CD8-positive, alpha-beta memory T cell (primary cell): ENCODE data around the gene ELN. TPM values are rescaled to one million over a fixed set of nuclear protein-coding genes. Genes with fewer than 3 reads are reported as not detected.
A peak's percentile ranks its signal among the peaks of the same experiment; 100 is the strongest.

Source experiments
- CTCF ChIA-PET: fragments of 350-600 bp; sonication (Branson Sonifier 250); formaldehyde crosslinking; loops from one replicate; lab custom pipeline; 2021; ENCODE audit warnings: antibody characterized with exemption; lab: Charles Lee
- POLR2A ChIA-PET: fragments of 350-600 bp; sonication (Branson Sonifier 250); formaldehyde crosslinking; loops from one replicate; lab custom pipeline; 2021; ENCODE audit warnings: antibody characterized with exemption; lab: Charles Lee
- DNase-seq, 5 donors: peaks; one replicate each; pipeline versions ENCODE4 v3.0.0 to v3.0.0-alpha.2; 2020 to 2022; ENCODE audit warnings: mixed read lengths in 1 of 5
- H3K27ac ChIP-seq: one replicate; pipeline ENCODE4 v1.7.0; 2013; ENCODE audit warnings: low read depth, mild to moderate bottlenecking, low read length, moderate library complexity
- H3K27me3 ChIP-seq: 2 replicates; pipeline ENCODE4 v1.7.0; 2013; ENCODE audit warnings: low read length, mild to moderate bottlenecking; ENCODE audit not compliant: insufficient read depth, poor library complexity, severe bottlenecking
- H3K36me3 ChIP-seq: 2 replicates; pipeline ENCODE4 v1.7.0; 2013; ENCODE audit warnings: mild to moderate bottlenecking, low read length, moderate library complexity; ENCODE audit not compliant: insufficient read depth
- H3K4me1 ChIP-seq: 2 replicates; pipeline ENCODE4 v1.7.0; 2013; ENCODE audit warnings: mild to moderate bottlenecking, low read length, moderate library complexity; ENCODE audit not compliant: insufficient read depth
- H3K4me3 ChIP-seq: 2 replicates; pipeline ENCODE4 v1.7.0; 2013; ENCODE audit warnings: mild to moderate bottlenecking, low read length
- H3K9me3 ChIP-seq: 2 replicates; pipeline ENCODE4 v1.7.0; 2013; ENCODE audit warnings: mild to moderate bottlenecking, low read length
- H3K27ac Mint-ChIP-seq, 8 donors: one replicate each; pipeline ENCODE4 v1.8.0; 2020 to 2021; ENCODE audit warnings: mixed read lengths in 8 of 8, mild to moderate bottlenecking in 6 of 8, inconsistent platforms in 3 of 8, moderate library complexity in 3 of 8
- H3K27me3 Mint-ChIP-seq, 2 donors: one replicate each; pipeline ENCODE4 v1.8.0; 2020 to 2021; ENCODE audit warnings: mixed read lengths in 2 of 2, mild to moderate bottlenecking in 1 of 2, moderate library complexity in 1 of 2
- H3K36me3 Mint-ChIP-seq, 3 donors: one replicate each; pipeline ENCODE4 v1.8.0; 2020 to 2021; ENCODE audit warnings: mixed read lengths in 3 of 3, inconsistent platforms in 1 of 3, mild to moderate bottlenecking in 1 of 3
- H3K4me1 Mint-ChIP-seq, 3 donors: one replicate each; pipeline ENCODE4 v1.8.0; 2020 to 2021; ENCODE audit warnings: mixed read lengths in 3 of 3, inconsistent platforms in 1 of 3, mild to moderate bottlenecking in 1 of 3
- H3K4me3 Mint-ChIP-seq, 7 donors: one replicate each; pipeline ENCODE4 v1.8.0; 2020 to 2021; ENCODE audit warnings: mixed read lengths in 7 of 7, mild to moderate bottlenecking in 6 of 7, moderate library complexity in 4 of 7, inconsistent platforms in 2 of 7
- H3K9me3 Mint-ChIP-seq, 5 donors: one replicate each; pipeline ENCODE4 v1.8.0; 2020 to 2022; ENCODE audit warnings: mixed read lengths in 5 of 5, mild to moderate bottlenecking in 3 of 5, moderate library complexity in 2 of 5, inconsistent platforms in 1 of 5
- polyA plus RNA-seq: library from polyadenylated mRNA; unstranded; fragments of 300-500 nt; fragmentation: Illumina TruSeq; gene quantifications from one replicate; pipeline ENCODE4 v1.2.3, GENCODE V29; 2021
- total RNA-seq, 2 experiments: library from RNA; stranded (reverse); gene quantifications; one replicate each; pipeline ENCODE4 v1.2.3, GENCODE V29; 2021

Gene ELN
- total and polyA plus RNA-seq, 3 experiments from 2014 or later: not detected

GRCh38 chr7:74021546-74022320 is 6.2 kb upstream of the ELN start:
- H3K27ac Mint-ChIP-seq: no peak overlapping the region
- Histone ChIP-seq H3K36me3 (no peaks in the 10 kb centered on the region), H3K27me3 (peaks cover 8% of the 10 kb centered on the region), H3K4me1 (peaks cover 4% of the 10 kb centered on the region), H3K4me3 (no peak overlapping the region), H3K9me3 (no peaks in the 10 kb centered on the region), H3K27ac (no peak overlapping the region)
- H3K36me3 Mint-ChIP-seq: no peaks in the 10 kb centered on the region
- no peak for DNase-seq
- ChIA-PET CTCF (no interaction called here), POLR2A (interaction anchor here (0.6 kb wide), 1 partner anchor 16 kb away, joined by 5 read pairs; no protein-coding TSS in a partner anchor)
- no peak overlapping the region for H3K4me3 Mint-ChIP-seq
- peaks cover 30 to 36% of the 10 kb centered on the region in 2 donors for H3K27me3 Mint-ChIP-seq
- no peaks in the 10 kb centered on the region for H3K9me3 Mint-ChIP-seq
- H3K4me1 Mint-ChIP-seq: peaks cover 3 to 10% (median 3%) of the 10 kb centered on the region in 3 donors

DNA sequence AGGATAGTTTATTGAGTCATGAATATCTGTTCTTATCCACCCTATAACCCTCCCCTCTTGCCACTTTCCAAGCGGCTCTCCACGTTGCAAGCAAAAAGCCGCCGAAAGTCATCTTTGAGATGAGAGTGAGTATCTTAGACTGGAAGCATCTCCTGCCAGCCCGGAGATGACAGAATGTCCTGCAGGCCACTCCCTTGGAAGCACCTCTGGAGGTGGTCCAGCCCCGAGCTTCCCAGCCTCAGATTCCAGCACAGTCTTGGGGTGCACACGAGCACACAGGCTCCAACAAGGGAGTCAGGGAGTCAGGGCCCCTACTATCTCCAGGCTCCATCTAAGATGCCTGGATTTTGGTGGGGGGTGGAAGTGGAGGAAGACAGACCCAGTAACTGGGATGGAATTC is 5.5 kb upstream of the ELN start:
- CTCF ChIA-PET: no interaction called here
- Histone ChIP-seq H3K36me3 (no peaks in the 10 kb centered on the region), H3K4me3 (no peak overlapping the region), H3K9me3 (no peaks in the 10 kb centered on the region), H3K4me1 (peaks cover 4% of the 10 kb centered on the region), H3K27ac (no peak overlapping the region), H3K27me3 (peaks cover 15% of the 10 kb centered on the region)
- Mint-ChIP-seq H3K4me3 (no peak overlapping the region), H3K27me3 (peaks cover 33 to 38% of the 10 kb centered on the region in 2 donors), H3K9me3 (no peaks in the 10 kb centered on the region), H3K36me3 (no peaks in the 10 kb centered on the region), H3K4me1 (peaks cover 4 to 11% (median 4%) of the 10 kb centered on the region in 3 donors), H3K27ac (no peak overlapping the region)
- POLR2A ChIA-PET: no interaction called here
- DNase-seq: no peak

- peaks cover 33 to 38% of the 10 kb centered on the region in 2 donors for H3K27me3 Mint-ChIP-seq
These were observed 4.9 kb upstream of the ELN start for GRCh38 chr7:74023092-74023536.

GRCh38 chr7:74023786-74024185 is 4.2 kb upstream of the ELN start:
- no peaks in the 10 kb centered on the region for H3K9me3 Mint-ChIP-seq
- peaks cover 20% of the 10 kb centered on the region for H3K27me3 ChIP-seq
- no peak overlapping the region for H3K27ac Mint-ChIP-seq
- H3K4me3 Mint-ChIP-seq: no peak overlapping the region
- DNase-seq: no peak
- no peak overlapping the region for H3K4me3 ChIP-seq
- ChIA-PET CTCF (no interaction called here), POLR2A (no interaction called here)
- H3K27me3 Mint-ChIP-seq: peaks cover 34 to 40% of the 10 kb centered on the region in 2 donors
- peaks cover 5 to 13% (median 5%) of the 10 kb centered on the region in 3 donors for H3K4me1 Mint-ChIP-seq
- no peaks in the 10 kb centered on the region for H3K9me3 ChIP-seq
- H3K27ac ChIP-seq: no peak overlapping the region
- H3K36me3 ChIP-seq: no peaks in the 10 kb centered on the region
- H3K36me3 Mint-ChIP-seq: no peaks in the 10 kb centered on the region
- peaks cover 4% of the 10 kb centered on the region for H3K4me1 ChIP-seq

More at GRCh38 chr7:74023092-74023536, 4.9 kb upstream of the ELN start:
- Histone ChIP-seq H3K27me3 (peaks cover 15% of the 10 kb centered on the region), H3K4me3 (no peak overlapping the region), H3K27ac (no peak overlapping the region), H3K4me1 (peaks cover 4% of the 10 kb centered on the region), H3K36me3 (no peaks in the 10 kb centered on the region), H3K9me3 (no peaks in the 10 kb centered on the region)
- Mint-ChIP-seq H3K4me3 (no peak overlapping the region), H3K27ac (no peak overlapping the region), H3K36me3 (no peaks in the 10 kb centered on the region), H3K9me3 (no peaks in the 10 kb centered on the region), H3K4me1 (peaks cover 4 to 11% (median 4%) of the 10 kb centered on the region in 3 donors)
- DNase-seq: no peak
- POLR2A ChIA-PET: no interaction called here
- CTCF ChIA-PET: no interaction called here

- CTCF ChIA-PET: interaction anchor here (1.3 to 2.4 kb wide), 3 partner anchors 8 to 19 kb away, joined by 3 to 11 read pairs (median 10); no protein-coding TSS in a partner anchor
- peaks cover 38 to 49% of the 10 kb centered on the region in 2 donors for H3K27me3 Mint-ChIP-seq
- no peak overlapping the region for H3K4me3 Mint-ChIP-seq
- no peak for DNase-seq
- Histone ChIP-seq H3K27me3 (peaks cover 26% of the 10 kb centered on the region), H3K27ac (no peak overlapping the region), H3K4me1 (peaks cover 4% of the 10 kb centered on the region), H3K36me3 (no peaks in the 10 kb centered on the region), H3K4me3 (no peak overlapping the region), H3K9me3 (no peaks in the 10 kb centered on the region)
- H3K36me3 Mint-ChIP-seq: no peaks in the 10 kb centered on the region
- POLR2A ChIA-PET: no interaction called here
- peaks cover 9 to 17% (median 10%) of the 10 kb centered on the region in 3 donors for H3K4me1 Mint-ChIP-seq
- no peak overlapping the region for H3K27ac Mint-ChIP-seq
- no peaks in the 10 kb centered on the region for H3K9me3 Mint-ChIP-seq
These were observed 2.8 kb upstream of the ELN start for GRCh38 chr7:74025146-74025545.

GRCh38 chr7:74025730-74026129 is 2.2 kb upstream of the ELN start:
- Histone ChIP-seq H3K4me1 (peaks cover 4% of the 10 kb centered on the region), H3K36me3 (no peaks in the 10 kb centered on the region), H3K4me3 (no peak overlapping the region), H3K27me3 (peaks cover 26% of the 10 kb centered on the region), H3K27ac (no peak overlapping the region), H3K9me3 (no peaks in the 10 kb centered on the region)
- CTCF ChIA-PET: interaction anchor here (1.3 to 2.4 kb wide), 4 partner anchors 9 to 19 kb away, joined by 3 to 11 read pairs (median 10); no protein-coding TSS in a partner anchor
- peak overlapping the region in 1 of 8 donors; percentile 86 for H3K27ac Mint-ChIP-seq
- H3K27me3 Mint-ChIP-seq: peaks cover 34 to 50% of the 10 kb centered on the region in 2 donors
- H3K4me3 Mint-ChIP-seq: no peak overlapping the region
- POLR2A ChIA-PET: no interaction called here
- H3K9me3 Mint-ChIP-seq: no peaks in the 10 kb centered on the region
- H3K4me1 Mint-ChIP-seq: peaks cover 9 to 17% (median 10%) of the 10 kb centered on the region in 3 donors
- no peaks in the 10 kb centered on the region for H3K36me3 Mint-ChIP-seq
- DNase-seq: no peak

DNA sequence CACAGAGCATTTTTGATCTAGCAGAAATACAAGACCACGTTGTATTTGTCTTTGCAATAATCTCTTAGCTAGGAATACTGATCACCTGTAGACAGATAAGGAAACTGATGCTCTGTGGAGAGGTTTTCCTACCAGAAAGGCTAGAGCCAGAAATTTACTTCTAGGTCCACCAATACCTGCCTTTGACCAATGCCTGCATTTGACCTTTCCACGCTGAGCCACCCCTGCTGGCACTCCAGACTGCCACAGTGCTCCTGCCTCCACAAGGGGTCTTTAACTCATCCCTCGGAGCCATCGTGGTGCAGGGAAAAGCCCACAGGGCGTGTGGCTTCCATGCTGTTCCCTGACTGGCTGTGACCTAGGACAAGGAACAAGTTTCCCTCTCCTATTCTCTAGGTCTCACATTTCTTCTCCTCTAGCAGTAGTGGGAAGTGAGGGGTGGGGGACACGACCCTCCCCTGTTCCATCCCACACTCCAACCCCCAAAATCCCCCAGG is 1.5 kb upstream of the ELN start:
- peak overlapping the region in 2 of 7 donors; percentile 23 to 65 for H3K4me3 Mint-ChIP-seq
- peaks cover 9 to 17% (median 12%) of the 10 kb centered on the region in 3 donors for H3K4me1 Mint-ChIP-seq
- ChIA-PET CTCF (interaction anchor here (0.6 to 2.4 kb wide), 10 partner anchors 9 to 162 kb away, joined by 3 to 17 read pairs (median 6); no protein-coding TSS in a partner anchor), POLR2A (no interaction called here)
- Histone ChIP-seq H3K9me3 (no peaks in the 10 kb centered on the region), H3K4me1 (peaks cover 4% of the 10 kb centered on the region), H3K27me3 (peaks cover 26% of the 10 kb centered on the region), H3K27ac (no peak overlapping the region), H3K36me3 (no peaks in the 10 kb centered on the region), H3K4me3 (no peak overlapping the region)
- H3K27ac Mint-ChIP-seq: peak overlapping the region in 2 of 8 donors; percentile 60 to 91
- H3K9me3 Mint-ChIP-seq: no peaks in the 10 kb centered on the region
- no peak for DNase-seq
- H3K36me3 Mint-ChIP-seq: no peaks in the 10 kb centered on the region
- H3K27me3 Mint-ChIP-seq: peaks cover 37 to 54% of the 10 kb centered on the region in 2 donors
